Measurements from ENCODE around the gene SGCA. TPM values are rescaled to one million over a fixed set of nuclear protein-coding genes. Genes with fewer than 3 reads are reported as not detected.

Gene SGCA
- total RNA-seq, 1 experiment from 2014 or later: not detected

- DNase-seq: no peak
- Histone ChIP-seq H3K4me3 (no peak overlapping the region), H2AFZ (no peak overlapping the region), H3K36me3 (ENCODE audit: low read depth) (no peaks in the 10 kb centered on the region), H3K79me2 (ENCODE audit: low read depth) (no peaks in the 10 kb centered on the region), H3K4me1 (replicated peaks; ENCODE audit: insufficient read depth) (peaks cover 12% of the 10 kb centered on the region), H3K9me2 (ENCODE audit: insufficient read depth) (no peaks in the 10 kb centered on the region), H4K20me1 (ENCODE audit: insufficient read depth) (no peaks in the 10 kb centered on the region), H3K9me3 (ENCODE audit: insufficient read depth, low read depth) (no peaks in the 10 kb centered on the region), H3K4me2 (no peak overlapping the region), H3K27me3 (ENCODE audit: insufficient read depth, low read depth) (0 out of 2 replicates have a peak, but pooled peaks cover 18% of the 10 kb centered on the region), H3K27ac (no peak overlapping the region), H3F3A (ENCODE audit: insufficient read depth, low read depth) (no peaks in the 10 kb centered on the region)
- POLR2A ChIA-PET (ENCODE audit: unreplicated experiment): no interaction called here
- intact Hi-C loops (cut with micrococcal nuclease; ENCODE audit: unreplicated experiment): no loop called here
- no peak for TF ChIP-seq CTCF (conservative IDR thresholded peaks at IDR 0.05)
- TF ChIP-seq EZH2 (IDR thresholded peaks at IDR 0.05; ENCODE audit: low read depth): no peak
- BruUV-seq (replicated peaks): no TSS peak
- CTCF ChIA-PET: interaction anchor here (0.6 to 0.7 kb wide), 2 partner anchors 33 to 55 kb away, joined by 10 to 20 read pairs; no protein-coding TSS in a partner anchor
Measured at GRCh38 chr17:50211249-50212120, 45.7 kb downstream of the SGCA start.

- POLR2A ChIA-PET (ENCODE audit: unreplicated experiment): no interaction called here
- Histone ChIP-seq H4K20me1 (ENCODE audit: insufficient read depth) (no peaks in the 10 kb centered on the region), H3K79me2 (ENCODE audit: low read depth) (no peaks in the 10 kb centered on the region), H3K27me3 (ENCODE audit: insufficient read depth, low read depth) (0 out of 2 replicates have a peak, but pooled peaks cover 13% of the 10 kb centered on the region), H3K9me3 (ENCODE audit: insufficient read depth, low read depth) (no peaks in the 10 kb centered on the region), H3K4me1 (replicated peaks; ENCODE audit: insufficient read depth) (peaks cover 12% of the 10 kb centered on the region), H3K9me2 (ENCODE audit: insufficient read depth) (no peaks in the 10 kb centered on the region), H3K4me3 (no peak overlapping the region), H3K4me2 (no peak overlapping the region), H3K36me3 (ENCODE audit: low read depth) (no peaks in the 10 kb centered on the region), H3K27ac (no peak overlapping the region), H3F3A (ENCODE audit: insufficient read depth, low read depth) (no peaks in the 10 kb centered on the region), H2AFZ (no peak overlapping the region)
- CTCF ChIA-PET: interaction anchor here (0.6 to 0.7 kb wide), 2 partner anchors 78 to 156 kb away, joined by 3 to 15 read pairs; no protein-coding TSS in a partner anchor
- no TSS peak for BruUV-seq (replicated peaks)
- TF ChIP-seq CTCF (conservative IDR thresholded peaks at IDR 0.05): no peak
- TF ChIP-seq EZH2 (IDR thresholded peaks at IDR 0.05; ENCODE audit: low read depth): no peak
- intact Hi-C loops (cut with micrococcal nuclease; ENCODE audit: unreplicated experiment): no loop called here
- no peak for DNase-seq
Measured at GRCh38 chr17:50212121-50212843, 46.5 kb downstream of the SGCA start.

All from PC-9 (cell line).